Measurements from ENCODE around the gene P4HB. TPM values are rescaled to one million over a fixed set of nuclear protein-coding genes. Genes with fewer than 3 reads are reported as not detected.

Gene P4HB
- polyA plus RNA-seq, 1 of the 3 experiments (the other 2 are of a cell fraction), result 165 TPM

GRCh38 chr17:81833160-81833920, 27.0 kb downstream of the P4HB start, which contains the start of gene MCRIP1:
Gene MCRIP1 (minus strand): TSS chr17:81833291. CDS start chr17:81824506, 8,785 bp downstream.
- Histone ChIP-seq H3K4me3 (ENCODE audit: low read depth in 2 of 2, low read length in 1 of 2) (peak within 1 kb of the TSS; percentile 77 to 97), H3K27ac (ENCODE audit: low read depth in 2 of 2, low read length in 1 of 2) (peak within 1 kb of the TSS; percentile 86 to 90), H3K4me2 (peak within 1 kb of the TSS; percentile 100), H3K9ac (peak within 1 kb of the TSS; percentile 97), H3K4me1 (ENCODE audit: control insufficient read depth in 1 of 2, insufficient read depth in 2 of 2, low read depth in 1 of 2, low read length in 1 of 2) (peaks cover 0 to 27% of the 10 kb centered on the region in 2 experiments; a peak in 3 of 4 replicates), H2AFZ (ENCODE audit: low read depth) (peak within 1 kb of the TSS; percentile 80), H3K9me3 (no peaks in the 10 kb centered on the region), H4K20me1 (ENCODE audit: insufficient read depth) (peaks cover 19% of the 10 kb centered on the region; the same call in 1 of the 2 replicates), H3K79me2 (ENCODE audit: insufficient read depth) (peaks cover 52% of the 10 kb centered on the region), H3K27me3 (ENCODE audit: insufficient read depth) (no peaks in the 10 kb centered on the region), H3K9me2 (no peaks in the 10 kb centered on the region), H3F3A (replicated peaks; ENCODE audit: insufficient read depth) (peaks cover 17% of the 10 kb centered on the region), H3K36me3 (replicated peaks in 1 of 2; ENCODE audit: control insufficient read depth in 1 of 2, insufficient read depth in 2 of 2, low read length in 1 of 2) (no peaks in the 10 kb centered on the region)
- 5% methylated on average over 49 of the region's 76 CpGs for WGBS (ENCODE audit: low lambda C conversion rate)
- ChIA-PET CTCF (interaction anchor here (0.9 to 2.5 kb wide), 12 partner anchors 9 to 197 kb away, joined by 3 to 11 read pairs (median 4); no protein-coding TSS in a partner anchor), POLR2A (interaction anchor here (0.7 to 2.1 kb wide), 19 partner anchors 8 to 167 kb away, joined by 3 to 13 read pairs (median 4); partner anchors contain the start of genes ARHGDIA, ARL16, CCDC137 and HGS)
- DNase-seq, result peak; percentile 100
- TF ChIP-seq RXRA (IDR thresholded peaks at IDR 0.05; ENCODE audit: borderline replicate concordance, low read depth) (no peak), ELF1 (IDR thresholded peaks at IDR 0.05) (no peak), POLR2AphosphoS5 (IDR thresholded peaks at IDR 0.05; ENCODE audit: low read depth, low read length) (peak; percentile 91; the same call in 1 of the 2 replicates), CHD2 (IDR thresholded peaks at IDR 0.05; ENCODE audit: low read length, partially characterized antibody) (peak; percentile 77), YY1 (IDR thresholded peaks at IDR 0.05; ENCODE audit: low read depth) (no peak), TCF12 (IDR thresholded peaks at IDR 0.05) (no peak), NRF1 (IDR thresholded peaks at IDR 0.05; ENCODE audit: low read depth, low read length) (peak; percentile 95), PBX3 (IDR thresholded peaks at IDR 0.05) (peak; percentile 30; the same call in 1 of the 2 replicates), NFIC (IDR thresholded peaks at IDR 0.05; ENCODE audit: borderline replicate concordance) (no peak), MEF2A (IDR thresholded peaks at IDR 0.05; ENCODE audit: borderline replicate concordance, low read depth) (no peak), REST (IDR thresholded peaks at IDR 0.05; ENCODE audit: low read depth, low read length) (0 out of 2 replicates have a peak, but pooled peaks have one; percentile 41), FOSL2 (IDR thresholded peaks at IDR 0.05; ENCODE audit: borderline replicate concordance, low read depth) (no peak; the same call in 1 of the 2 replicates), GATA2 (CRISPR knock-in tag; IDR thresholded peaks at IDR 0.05) (no peak), EP300 (IDR thresholded peaks at IDR 0.05; ENCODE audit: borderline replicate concordance in 1 of 2, low read depth in 1 of 2, low read length in 1 of 2) (no peak), GABPA (IDR thresholded peaks at IDR 0.05; ENCODE audit: low read depth) (peak; percentile 77), MAX (IDR thresholded peaks at IDR 0.05; ENCODE audit: low read depth) (peak; percentile 95), MXI1 (IDR thresholded peaks at IDR 0.05; ENCODE audit: low read depth, low read length) (peak; percentile 90), SMC3 (IDR thresholded peaks at IDR 0.05; ENCODE audit: low read depth, low read length) (no peak), TEAD4 (IDR thresholded peaks at IDR 0.05; ENCODE audit: borderline replicate concordance, insufficient read depth) (no peak), JUND (IDR thresholded peaks at IDR 0.05) (no peak)
- TF ChIP-seq, protein P1, sequence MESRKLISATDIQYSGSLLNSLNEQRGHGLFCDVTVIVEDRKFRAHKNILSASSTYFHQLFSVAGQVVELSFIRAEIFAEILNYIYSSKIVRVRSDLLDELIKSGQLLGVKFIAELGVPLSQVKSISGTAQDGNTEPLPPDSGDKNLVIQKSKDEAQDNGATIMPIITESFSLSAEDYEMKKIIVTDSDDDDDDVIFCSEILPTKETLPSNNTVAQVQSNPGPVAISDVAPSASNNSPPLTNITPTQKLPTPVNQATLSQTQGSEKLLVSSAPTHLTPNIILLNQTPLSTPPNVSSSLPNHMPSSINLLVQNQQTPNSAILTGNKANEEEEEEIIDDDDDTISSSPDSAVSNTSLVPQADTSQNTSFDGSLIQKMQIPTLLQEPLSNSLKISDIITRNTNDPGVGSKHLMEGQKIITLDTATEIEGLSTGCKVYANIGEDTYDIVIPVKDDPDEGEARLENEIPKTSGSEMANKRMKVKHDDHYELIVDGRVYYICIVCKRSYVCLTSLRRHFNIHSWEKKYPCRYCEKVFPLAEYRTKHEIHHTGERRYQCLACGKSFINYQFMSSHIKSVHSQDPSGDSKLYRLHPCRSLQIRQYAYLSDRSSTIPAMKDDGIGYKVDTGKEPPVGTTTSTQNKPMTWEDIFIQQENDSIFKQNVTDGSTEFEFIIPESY (IDR thresholded peaks at IDR 0.05; ENCODE audit: borderline replicate concordance, low read depth), result 0 out of 2 replicates have a peak, but pooled peaks have one; percentile 28
- TF ChIP-seq, protein P2, sequence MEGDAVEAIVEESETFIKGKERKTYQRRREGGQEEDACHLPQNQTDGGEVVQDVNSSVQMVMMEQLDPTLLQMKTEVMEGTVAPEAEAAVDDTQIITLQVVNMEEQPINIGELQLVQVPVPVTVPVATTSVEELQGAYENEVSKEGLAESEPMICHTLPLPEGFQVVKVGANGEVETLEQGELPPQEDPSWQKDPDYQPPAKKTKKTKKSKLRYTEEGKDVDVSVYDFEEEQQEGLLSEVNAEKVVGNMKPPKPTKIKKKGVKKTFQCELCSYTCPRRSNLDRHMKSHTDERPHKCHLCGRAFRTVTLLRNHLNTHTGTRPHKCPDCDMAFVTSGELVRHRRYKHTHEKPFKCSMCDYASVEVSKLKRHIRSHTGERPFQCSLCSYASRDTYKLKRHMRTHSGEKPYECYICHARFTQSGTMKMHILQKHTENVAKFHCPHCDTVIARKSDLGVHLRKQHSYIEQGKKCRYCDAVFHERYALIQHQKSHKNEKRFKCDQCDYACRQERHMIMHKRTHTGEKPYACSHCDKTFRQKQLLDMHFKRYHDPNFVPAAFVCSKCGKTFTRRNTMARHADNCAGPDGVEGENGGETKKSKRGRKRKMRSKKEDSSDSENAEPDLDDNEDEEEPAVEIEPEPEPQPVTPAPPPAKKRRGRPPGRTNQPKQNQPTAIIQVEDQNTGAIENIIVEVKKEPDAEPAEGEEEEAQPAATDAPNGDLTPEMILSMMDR (IDR thresholded peaks at IDR 0.05), result no peak
- TF ChIP-seq, protein P3, sequence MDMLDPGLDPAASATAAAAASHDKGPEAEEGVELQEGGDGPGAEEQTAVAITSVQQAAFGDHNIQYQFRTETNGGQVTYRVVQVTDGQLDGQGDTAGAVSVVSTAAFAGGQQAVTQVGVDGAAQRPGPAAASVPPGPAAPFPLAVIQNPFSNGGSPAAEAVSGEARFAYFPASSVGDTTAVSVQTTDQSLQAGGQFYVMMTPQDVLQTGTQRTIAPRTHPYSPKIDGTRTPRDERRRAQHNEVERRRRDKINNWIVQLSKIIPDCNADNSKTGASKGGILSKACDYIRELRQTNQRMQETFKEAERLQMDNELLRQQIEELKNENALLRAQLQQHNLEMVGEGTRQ (IDR thresholded peaks at IDR 0.05; ENCODE audit: borderline replicate concordance, low read depth, low read length), result peak; percentile 87

Measured in SK-N-SH (cell line).